Breast epithelium (tissue), 3 donors: Measurements from ENCODE around the gene REXO4.

ENCODE experiments used
- CTCF ChIP-seq, 3 donors: fragments of 450-650 bp; IDR thresholded peaks; one replicate each; pipeline ENCODE4 v1.5.1; 2016 to 2017; ENCODE audit warnings: antibody characterized with exemption in 3 of 3, mild to moderate bottlenecking in 3 of 3, moderate library complexity in 3 of 3
- POLR2A ChIP-seq: fragments of 450-650 bp; IDR thresholded peaks from one replicate; pipeline ENCODE4 v1.6.1; 2016; ENCODE audit warnings: antibody characterized with exemption, mild to moderate bottlenecking, moderate library complexity
- POLR2AphosphoS5 ChIP-seq, 3 donors: sonication (generic); formaldehyde crosslinking; IDR thresholded peaks; one replicate each; pipeline ENCODE4 v1.6.1; 2017; ENCODE audit warnings: antibody characterized with exemption in 3 of 3

DNA sequence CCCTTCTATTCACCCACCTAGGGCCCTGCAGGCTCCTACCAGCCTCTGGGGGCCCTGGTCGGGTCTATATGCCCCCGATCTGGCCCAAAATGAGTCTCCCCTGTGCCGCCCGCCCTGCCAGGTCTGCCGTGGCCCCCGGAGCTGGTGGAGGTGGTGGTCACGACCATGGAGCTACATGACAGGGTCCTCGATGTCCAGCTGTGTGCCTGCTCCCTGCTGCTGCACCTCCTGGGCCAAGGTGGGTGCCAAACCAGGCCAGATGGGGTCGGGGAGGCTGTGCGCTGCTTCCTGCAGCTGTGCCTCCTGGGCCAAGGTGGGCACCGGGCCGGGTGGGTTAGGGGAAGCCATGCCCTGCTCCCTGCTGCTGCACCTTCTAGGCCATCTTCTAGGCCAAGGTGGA, 17.5 kb downstream of the REXO4 start:
- TF ChIP-seq CTCF (IDR thresholded peaks at IDR 0.05) (no peak), POLR2A (no peak), POLR2AphosphoS5 (IDR thresholded peaks at IDR 0.05) (no peak)
